GM12801 (cell line): Measurements from ENCODE around the gene BAZ2B.

ENCODE experiments used
- TF ChIP-seq, protein P1 (sequence below): IDR thresholded peaks from one replicate; pipeline ENCODE4 v1.5.1; 2011; ENCODE audit warnings: control low read depth; ENCODE audit not compliant: insufficient read length; ENCODE audit errors: extremely low read depth

BAZ2B gene

DNA sequence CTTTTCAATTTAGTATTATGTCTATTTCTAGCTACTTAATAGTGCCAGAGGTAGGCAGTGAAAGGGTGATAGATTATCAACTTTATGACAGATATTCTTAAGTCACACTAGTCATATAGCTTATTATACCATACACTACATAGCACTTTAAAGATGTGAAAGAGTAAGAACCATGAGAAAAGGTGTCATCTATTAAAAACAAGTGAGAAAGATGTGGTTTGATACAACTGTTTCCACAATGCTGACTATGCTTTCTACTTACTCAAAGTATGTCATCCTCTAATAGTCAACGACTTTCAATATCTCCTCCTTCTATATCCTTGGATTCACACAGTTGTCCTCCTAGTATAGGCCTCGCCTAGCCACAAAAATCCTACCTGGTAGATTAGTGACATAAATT, 196.9 kb downstream of the BAZ2B start:
- TF ChIP-seq, protein P1, sequence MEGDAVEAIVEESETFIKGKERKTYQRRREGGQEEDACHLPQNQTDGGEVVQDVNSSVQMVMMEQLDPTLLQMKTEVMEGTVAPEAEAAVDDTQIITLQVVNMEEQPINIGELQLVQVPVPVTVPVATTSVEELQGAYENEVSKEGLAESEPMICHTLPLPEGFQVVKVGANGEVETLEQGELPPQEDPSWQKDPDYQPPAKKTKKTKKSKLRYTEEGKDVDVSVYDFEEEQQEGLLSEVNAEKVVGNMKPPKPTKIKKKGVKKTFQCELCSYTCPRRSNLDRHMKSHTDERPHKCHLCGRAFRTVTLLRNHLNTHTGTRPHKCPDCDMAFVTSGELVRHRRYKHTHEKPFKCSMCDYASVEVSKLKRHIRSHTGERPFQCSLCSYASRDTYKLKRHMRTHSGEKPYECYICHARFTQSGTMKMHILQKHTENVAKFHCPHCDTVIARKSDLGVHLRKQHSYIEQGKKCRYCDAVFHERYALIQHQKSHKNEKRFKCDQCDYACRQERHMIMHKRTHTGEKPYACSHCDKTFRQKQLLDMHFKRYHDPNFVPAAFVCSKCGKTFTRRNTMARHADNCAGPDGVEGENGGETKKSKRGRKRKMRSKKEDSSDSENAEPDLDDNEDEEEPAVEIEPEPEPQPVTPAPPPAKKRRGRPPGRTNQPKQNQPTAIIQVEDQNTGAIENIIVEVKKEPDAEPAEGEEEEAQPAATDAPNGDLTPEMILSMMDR = no peak

DNA sequence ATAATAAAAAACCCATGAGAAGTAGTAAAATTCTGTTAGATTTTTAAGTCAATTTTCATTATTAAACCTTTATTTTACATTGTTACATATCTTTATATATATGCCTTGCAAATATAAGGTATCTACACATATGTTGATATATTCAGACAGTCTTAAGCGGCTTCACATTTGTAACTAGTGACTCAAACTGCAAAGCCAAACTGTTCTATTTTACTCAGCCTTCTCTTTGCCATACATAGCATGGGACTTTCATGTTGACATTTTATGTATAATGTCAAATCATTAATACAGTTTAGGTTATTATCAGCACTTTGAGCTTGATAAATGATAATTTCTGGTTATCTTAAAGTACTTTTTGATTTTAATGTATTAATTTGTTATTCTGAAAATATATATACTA, 204.9 kb downstream of the BAZ2B start:
- TF ChIP-seq, protein P1 = no peak

DNA sequence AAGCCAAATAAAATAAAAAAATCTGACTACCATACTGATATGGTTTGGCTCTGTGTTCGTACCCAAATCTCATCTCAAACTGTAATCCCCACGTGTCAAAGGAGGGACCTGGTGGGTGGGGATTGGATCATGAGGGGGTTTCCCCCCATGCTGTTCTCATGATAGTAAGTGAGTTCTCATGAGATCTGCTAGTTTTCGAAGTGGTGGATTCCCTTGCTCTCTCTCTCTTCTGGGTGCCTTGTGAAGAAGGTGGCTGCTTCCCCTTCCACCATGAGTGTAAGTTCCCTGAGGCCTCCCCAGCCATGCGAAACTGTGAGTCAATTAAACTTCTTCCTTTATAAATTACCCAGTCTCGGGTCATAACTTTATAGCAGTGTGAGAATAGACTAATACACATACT, 206.1 kb downstream of the BAZ2B start:
- TF ChIP-seq, protein P1 = no peak

DNA sequence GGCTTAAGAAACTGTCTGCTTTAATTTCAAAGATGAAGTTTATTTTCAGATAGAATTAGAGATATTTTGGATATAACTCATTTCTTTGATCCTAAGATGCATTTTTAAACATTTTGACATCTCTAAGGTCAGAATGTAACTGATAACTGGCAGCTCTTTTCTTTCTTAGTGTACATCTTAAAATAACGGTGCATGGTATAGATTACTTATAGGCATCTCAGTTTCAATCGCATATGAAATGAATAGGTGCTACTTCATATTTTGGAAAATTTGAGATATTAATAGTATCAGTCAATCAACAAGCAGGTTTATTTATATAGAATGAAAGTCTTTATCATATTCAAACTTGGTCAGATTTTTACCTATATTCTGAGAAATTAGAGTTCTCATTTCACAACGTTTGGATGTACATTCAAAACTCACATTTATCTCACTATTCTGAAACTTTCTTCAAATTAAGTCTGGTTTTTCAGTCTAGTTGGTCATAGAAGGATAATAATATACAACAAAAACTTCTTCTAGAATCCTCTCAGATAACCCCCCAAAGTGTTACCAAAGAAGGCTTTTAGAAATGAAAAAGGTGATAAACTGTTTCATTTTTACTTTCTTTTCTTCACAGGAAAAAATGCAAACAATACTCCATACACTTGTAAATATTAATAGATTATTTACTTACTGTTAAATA, 207.1 kb downstream of the BAZ2B start:
- TF ChIP-seq, protein P1 = no peak

DNA sequence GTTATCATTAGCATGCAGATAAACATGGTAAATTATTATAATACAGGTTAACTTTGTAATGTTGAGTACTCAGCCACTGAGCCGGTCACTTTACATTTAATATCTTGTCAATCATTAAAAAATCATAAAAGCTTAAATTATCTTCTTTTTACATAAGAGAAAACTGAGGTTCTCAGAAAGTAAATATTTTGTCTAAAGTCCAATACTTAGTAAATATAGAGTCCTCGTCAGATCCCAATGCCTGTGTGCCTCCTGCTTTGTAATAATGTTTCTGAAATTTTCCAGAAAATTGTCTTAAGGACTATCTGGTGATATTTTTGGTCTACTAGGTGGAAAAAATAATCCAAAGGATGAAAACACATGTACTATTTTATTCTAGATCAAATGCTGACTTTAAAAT, 213.6 kb downstream of the BAZ2B start:
- TF ChIP-seq, protein P1 = no peak

DNA sequence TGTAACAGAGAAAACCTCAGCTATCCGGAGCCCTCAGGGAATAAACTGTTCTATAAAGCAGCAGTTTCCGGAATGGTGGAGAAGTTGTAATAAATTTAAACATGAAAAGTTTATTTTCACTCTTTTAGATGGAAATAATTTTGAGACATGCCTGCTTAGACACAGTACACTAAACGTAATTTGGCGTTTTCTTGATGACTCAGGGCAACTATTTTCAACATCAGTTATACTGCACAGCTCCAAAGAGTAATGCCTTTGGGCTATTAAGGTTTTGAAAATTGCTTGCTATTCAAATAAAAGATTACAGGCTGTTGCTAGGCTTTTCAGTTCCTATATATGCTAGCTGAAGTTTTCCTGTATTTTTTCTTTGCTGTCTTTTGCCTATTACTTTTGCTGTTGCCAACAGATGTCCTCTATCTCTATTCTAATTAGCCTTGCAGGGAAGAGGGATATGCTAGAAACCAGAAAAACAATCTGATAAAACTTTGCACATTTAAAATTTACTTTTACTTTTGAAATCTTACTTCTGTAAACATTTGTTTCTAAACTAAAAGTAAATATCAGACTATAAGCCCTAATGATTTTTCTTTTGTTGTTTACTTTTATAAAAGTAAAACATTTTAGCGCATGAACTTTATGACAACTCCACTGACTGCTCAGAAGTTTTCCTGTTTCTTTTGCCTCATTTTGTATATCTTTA, 216.5 kb downstream of the BAZ2B start:
- TF ChIP-seq, protein P1 = no peak

DNA sequence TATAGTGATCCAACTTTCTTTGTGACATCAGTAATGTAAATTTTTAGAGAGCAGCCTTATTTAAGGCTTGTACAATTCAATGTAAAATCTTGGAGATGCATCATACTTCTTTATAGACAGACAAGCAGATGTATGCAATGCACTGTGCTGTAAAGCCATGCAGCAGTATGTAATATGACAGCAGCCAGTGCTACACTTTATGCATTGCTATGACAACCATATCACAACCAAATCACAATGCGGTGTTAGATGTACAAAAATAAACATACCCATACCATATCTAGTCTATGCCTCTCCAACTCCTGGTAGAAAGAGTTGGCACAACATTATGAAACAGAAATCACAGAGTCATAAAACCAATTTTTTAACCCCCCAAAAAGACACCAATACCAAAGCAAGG, 219.5 kb downstream of the BAZ2B start:
- TF ChIP-seq, protein P1 = no peak
